22Rv1 (cell line): ENCODE results near the gene MAP7D3.

Experiments
- H3K27ac ChIP-seq: fragments of 450-650 bp; 2 replicates; pipeline ENCODE4 v1.5.1; 2017
- CTCF ChIP-seq: fragments of 450-650 bp; IDR thresholded peaks from 2 replicates; pipeline ENCODE4 v1.5.1; 2017; ENCODE audit warnings: mild to moderate bottlenecking
- ZFX ChIP-seq: fragments of 450-650 bp; IDR thresholded peaks from 2 replicates; pipeline ENCODE4 v1.6.1; 2017; ENCODE audit warnings: antibody characterized with exemption, borderline replicate concordance

Gene MAP7D3

GRCh38 chrX:136166221-136166855 is 84.9 kb downstream of the MAP7D3 start:
- H3K27ac ChIP-seq = no peak overlapping the region
- TF ChIP-seq CTCF = no peak
- no peak for TF ChIP-seq ZFX

GRCh38 chrX:136165406-136165805 is 85.8 kb downstream of the MAP7D3 start:
- no peak overlapping the region for H3K27ac ChIP-seq
- TF ChIP-seq ZFX (no peak), CTCF (no peak)

GRCh38 chrX:136163689-136164088 is 87.5 kb downstream of the MAP7D3 start:
- no peak for TF ChIP-seq CTCF
- no peak for TF ChIP-seq ZFX
- no peak overlapping the region for H3K27ac ChIP-seq
